IMR-90 (cell line): ENCODE data around the gene SLC66A1. TPM values are rescaled to one million over a fixed set of nuclear protein-coding genes. Genes with fewer than 3 reads are reported as not detected.

Experiments
- ATAC-seq: fragments of 200-7000 bp; cut with Tn5 transposase; 2 replicates; pipeline ENCODE4 v1.9.1; 2020; ENCODE audit warnings: low read depth, mild to moderate bottlenecking, moderate library complexity
- BruUV-seq: library from RNA; stranded (reverse); fragments of 400-500 nt; replicated peaks from 2 replicates; lab custom pipeline; 2021; lab: Mats Ljungman, UMichigan
- CTCF ChIA-PET: fragments of 300-600 bp; formaldehyde crosslinking; extraction: SDS; loops from one replicate; lab custom pipeline; 2021; ENCODE audit warnings: antibody characterized with exemption; lab: Yijun Ruan, JAX
- POLR2A ChIA-PET: fragments of 300-600 bp; sonication (Branson Sonifier 250); formaldehyde crosslinking; loops from one replicate; lab custom pipeline; 2022; ENCODE audit warnings: antibody characterized with exemption; ENCODE audit not compliant: unreplicated experiment; lab: Charles Lee
- DNase-seq: peaks from one replicate; pipeline ENCODE4 v3.0.0; 2013
- H2AFZ ChIP-seq: replicated peaks from 2 replicates; pipeline ENCODE3; 2013; ENCODE audit warnings: low read length, mild to moderate bottlenecking; ENCODE audit not compliant: poor library complexity
- H2AK5ac ChIP-seq: 2 replicates; pipeline ENCODE4 v1.6.1; 2013; ENCODE audit warnings: low read depth, low read length, inconsistent platforms
- H2AK9ac ChIP-seq: replicated peaks from 2 replicates; pipeline ENCODE3; 2013; ENCODE audit warnings: mild to moderate bottlenecking, low read depth, low read length, moderate library complexity; ENCODE audit not compliant: poor library complexity
- H2BK120ac ChIP-seq: 2 replicates; pipeline ENCODE4 v1.6.1; 2013; ENCODE audit warnings: low read depth, low read length, inconsistent platforms
- H2BK15ac ChIP-seq: 3 replicates; pipeline ENCODE4 v1.6.1; 2013; ENCODE audit warnings: low read depth, low read length, inconsistent platforms
- H2BK20ac ChIP-seq: 2 replicates; pipeline ENCODE4 v1.6.1; 2013; ENCODE audit warnings: low read depth, mild to moderate bottlenecking, inconsistent platforms, low read length, moderate library complexity
- H2BK5ac ChIP-seq: 2 replicates; pipeline ENCODE4 v1.6.1; 2013; ENCODE audit warnings: mild to moderate bottlenecking, low read depth, low read length, inconsistent platforms; ENCODE audit not compliant: poor library complexity, severe bottlenecking
- H3K14ac ChIP-seq: replicated peaks from 2 replicates; pipeline ENCODE4 v1.6.1; 2013; ENCODE audit warnings: low read depth, low read length, inconsistent platforms
- H3K18ac ChIP-seq: 2 replicates; pipeline ENCODE4 v1.6.1; 2013; ENCODE audit warnings: low read depth, low read length, control low read depth
- H3K23ac ChIP-seq: 2 replicates; pipeline ENCODE4 v1.6.1; 2013; ENCODE audit warnings: low read depth, low read length, inconsistent platforms
- H3K27ac ChIP-seq: 2 replicates; pipeline ENCODE4 v1.5.1; 2013; ENCODE audit warnings: mild to moderate bottlenecking, control low read depth, low read length; ENCODE audit not compliant: insufficient read depth
- H3K27me3 ChIP-seq: 2 replicates; pipeline ENCODE4 v1.6.1; 2013; ENCODE audit warnings: low read length; ENCODE audit not compliant: control insufficient read depth, insufficient read depth
- H3K36me3 ChIP-seq: 2 replicates; pipeline ENCODE4 v1.6.1; 2013; ENCODE audit warnings: low read length, mixed read lengths; ENCODE audit not compliant: control insufficient read depth, insufficient read depth
- H3K4ac ChIP-seq: 2 replicates; pipeline ENCODE4 v1.6.1; 2013; ENCODE audit warnings: low read depth, low read length, inconsistent platforms
- H3K4me1 ChIP-seq: 2 replicates; pipeline ENCODE4 v1.6.1; 2013; ENCODE audit warnings: low read length, mixed read lengths; ENCODE audit not compliant: control insufficient read depth, insufficient read depth
- H3K4me2 ChIP-seq: 2 replicates; pipeline ENCODE4 v1.6.1; 2013; ENCODE audit warnings: low read depth, mild to moderate bottlenecking, control low read depth, low read length, moderate library complexity
- H3K4me3 ChIP-seq: 2 replicates; pipeline ENCODE4 v1.5.1; 2013; ENCODE audit warnings: low read depth, mild to moderate bottlenecking, control low read depth, low read length, moderate library complexity; ENCODE audit not compliant: insufficient read depth
- H3K56ac ChIP-seq: 2 replicates; pipeline ENCODE4 v1.6.1; 2013; ENCODE audit warnings: low read length, inconsistent platforms; ENCODE audit not compliant: insufficient read depth; ENCODE audit errors: extremely low read depth
- H3K79me1 ChIP-seq, 2 experiments: 2 replicates each; pipeline ENCODE4 v1.6.1; 2013; ENCODE audit warnings: low read length in 2 of 2, inconsistent platforms in 1 of 2, low read depth in 1 of 2
- H3K9ac ChIP-seq: 2 replicates; pipeline ENCODE4 v1.6.1; 2013; ENCODE audit warnings: low read depth, low read length, control low read depth
- H3K9me1 ChIP-seq: 2 replicates; pipeline ENCODE4 v1.6.1; 2013; ENCODE audit warnings: low read length, inconsistent platforms; ENCODE audit not compliant: insufficient read depth
- H3K9me3 ChIP-seq: 2 replicates; pipeline ENCODE4 v1.6.1; 2013; ENCODE audit warnings: low read length; ENCODE audit not compliant: control insufficient read depth, insufficient read depth
- H4K20me1 ChIP-seq: 2 replicates; pipeline ENCODE4 v1.6.1; 2013; ENCODE audit warnings: low read length, inconsistent platforms; ENCODE audit not compliant: insufficient read depth
- H4K5ac ChIP-seq: 2 replicates; pipeline ENCODE4 v1.6.1; 2013; ENCODE audit warnings: mild to moderate bottlenecking, low read depth, low read length, control low read depth
- H4K8ac ChIP-seq, 2 experiments: 2 replicates each; pipeline ENCODE4 v1.6.1; 2013; ENCODE audit warnings: low read depth in 2 of 2, low read length in 2 of 2, control low read depth in 1 of 2, inconsistent platforms in 1 of 2
- H4K91ac ChIP-seq: 2 replicates; pipeline ENCODE4 v1.6.1; 2013; ENCODE audit warnings: low read depth, low read length, inconsistent platforms; ENCODE audit not compliant: insufficient read depth
- CEBPB ChIP-seq: IDR thresholded peaks from 2 replicates; pipeline ENCODE4 v1.6.1; 2012; ENCODE audit warnings: low read depth, low read length, improper control_type of control experiment
- MAZ ChIP-seq: IDR thresholded peaks from 2 replicates; pipeline ENCODE4 v1.6.1; 2012; ENCODE audit warnings: low read depth, mild to moderate bottlenecking, low read length, improper control_type of control experiment, moderate library complexity, borderline replicate concordance
- RCOR1 ChIP-seq: IDR thresholded peaks from 2 replicates; pipeline ENCODE4 v1.6.1; 2012; ENCODE audit warnings: mild to moderate bottlenecking, low read length, improper control_type of control experiment; ENCODE audit not compliant: insufficient replicate concordance
- WGBS, 2 experiments: methylation state at CpG; one replicate each; pipeline versions ENCODE4 v1.1.5 to v1.1.7; 2013; ENCODE audit warnings: missing lambda C conversion rate in 2 of 2; ENCODE audit not compliant: insufficient read length in 1 of 2; ENCODE audit errors: extremely low coverage in 2 of 2; 5-methylcytosine and 5-hydroxymethylcytosine counted together
- dilution Hi-C: fragments of 300-500 bp; cut with HindIII; formaldehyde crosslinking; loops from one replicate; pipeline ENCODE4 v1.14.3; 2018; ENCODE audit warnings: low sequenced_read_pairs; ENCODE audit not compliant: unreplicated experiment
- in situ Hi-C: fragments of 300-500 bp; cut with MboI; formaldehyde crosslinking; loops from 3 replicates; pipeline ENCODE4 v1.14.3; 2019; ENCODE audit warnings: low sequenced_read_pairs, inconsistent platforms, mixed read lengths
- intact Hi-C: fragments of 100-400 bp; cut with micrococcal nuclease; formaldehyde crosslinking; loops from 2 replicates; pipeline ENCODE4 v1.10.0; 2022
- polyA plus RNA-seq, 3 experiments: library from polyadenylated mRNA; depleted of rRNA; stranded (reverse); fragments of >200 nt; gene quantifications; 2 replicates each; pipeline ENCODE4 v1.2.3, GENCODE V29; 2012; ENCODE audit warnings: low replicate concordance in 1 of 3
- total RNA-seq: library from RNA; depleted of rRNA; stranded (reverse); fragments of >200 nt; gene quantifications from 2 replicates; pipeline ENCODE4 v1.2.3, GENCODE V29; 2012

Gene SLC66A1
- total and polyA plus RNA-seq, 2 of the 4 experiments (the other 2 are of a cell fraction): 6.8 to 18.9 TPM

- dilution Hi-C loops: no loop called here
- POLR2A ChIA-PET: interaction anchor here (0.7 kb wide), 1 partner anchor 35 kb away, joined by 5 read pairs; no protein-coding TSS in a partner anchor
Measured at GRCh38 chr1:19274636-19275035, 37.5 kb upstream of the SLC66A1 start.

More at GRCh38 chr1:19274636-19275035, 37.5 kb upstream of the SLC66A1 start:
- H3K9ac ChIP-seq: no peak overlapping the region
- no peaks in the 10 kb centered on the region; the same call in none of the 2 replicates for H3K9me3 ChIP-seq
- no peaks in the 10 kb centered on the region for H3K36me3 ChIP-seq
- WGBS, 2 experiments: no CpG with 5 or more reads among the region's 5 CpGs
- no peak overlapping the region for H4K8ac ChIP-seq
- no TSS peak for BruUV-seq
- intact Hi-C loops (no loop called here), in situ Hi-C loops (no loop called here)
- no peak overlapping the region for H2BK20ac ChIP-seq
- no peak overlapping the region for H3K4ac ChIP-seq
- H4K5ac ChIP-seq: no peak overlapping the region
- H3K18ac ChIP-seq: no peak overlapping the region
- CTCF ChIA-PET: no interaction called here
- no peak overlapping the region for H3K4me3 ChIP-seq
- no peak overlapping the region for H3K23ac ChIP-seq
- H2AK9ac ChIP-seq: no peak overlapping the region
- H4K91ac ChIP-seq: no peak overlapping the region
- no peak overlapping the region for H2AK5ac ChIP-seq
- no peak overlapping the region for H2AFZ ChIP-seq
- H3K56ac ChIP-seq: no peak overlapping the region
- no peak overlapping the region for H2BK120ac ChIP-seq
- H2BK15ac ChIP-seq: no peak overlapping the region
- no peaks in the 10 kb centered on the region for H4K20me1 ChIP-seq
- no peak for ATAC-seq
- no peak for DNase-seq
- H3K4me2 ChIP-seq: no peak overlapping the region
- TF ChIP-seq RCOR1: no peak
- TF ChIP-seq CEBPB: no peak
- no peak for TF ChIP-seq MAZ
- H3K14ac ChIP-seq: no peak overlapping the region
- no peak overlapping the region for H2BK5ac ChIP-seq
- no peaks in the 10 kb centered on the region for H3K79me1 ChIP-seq
- no peaks in the 10 kb centered on the region for H3K4me1 ChIP-seq
- no peaks in the 10 kb centered on the region for H3K9me1 ChIP-seq
- H3K27ac ChIP-seq: no peak overlapping the region
- H3K27me3 ChIP-seq: no peaks in the 10 kb centered on the region; the same call in 1 of the 2 replicates
